ENCODE data around the gene MICAL3.

GRCh38 chr22:17922925-17923903 is 101.1 kb downstream of the MICAL3 start:
- no peak for TF ChIP-seq CTCF (IDR thresholded peaks at IDR 0.05)
- no peak for TF ChIP-seq RFX5 (IDR thresholded peaks at IDR 0.05; ENCODE audit: low read length)
- 0 out of 2 replicates have a peak, but pooled peaks have one; percentile 22 for TF ChIP-seq ZBTB33 (IDR thresholded peaks at IDR 0.05; ENCODE audit: borderline replicate concordance, low read depth)
- TF ChIP-seq POLR2AphosphoS5 (IDR thresholded peaks at IDR 0.05; ENCODE audit: low read depth, low read length) = no peak
